Esophagus squamous epithelium (tissue), 4 donors: ENCODE results near the gene CAMK4.

ENCODE experiments used
- CTCF ChIP-seq, 6 experiments: fragments of 450-650 bp in 4 of 6; fragments of 200-600 bp in 2 of 6; sonication (generic) in 2 of 6; IDR thresholded peaks; one replicate each; pipeline ENCODE4 v1.5.1; 2016 to 2019; ENCODE audit warnings: antibody characterized with exemption in 6 of 6, mild to moderate bottlenecking in 4 of 6, moderate library complexity in 4 of 6
- POLR2A ChIP-seq, 4 donors: fragments of 450-650 bp; IDR thresholded peaks; one replicate each; pipeline ENCODE4 v1.6.1; 2017; ENCODE audit warnings: antibody characterized with exemption in 4 of 4, mild to moderate bottlenecking in 4 of 4, moderate library complexity in 3 of 4

DNA sequence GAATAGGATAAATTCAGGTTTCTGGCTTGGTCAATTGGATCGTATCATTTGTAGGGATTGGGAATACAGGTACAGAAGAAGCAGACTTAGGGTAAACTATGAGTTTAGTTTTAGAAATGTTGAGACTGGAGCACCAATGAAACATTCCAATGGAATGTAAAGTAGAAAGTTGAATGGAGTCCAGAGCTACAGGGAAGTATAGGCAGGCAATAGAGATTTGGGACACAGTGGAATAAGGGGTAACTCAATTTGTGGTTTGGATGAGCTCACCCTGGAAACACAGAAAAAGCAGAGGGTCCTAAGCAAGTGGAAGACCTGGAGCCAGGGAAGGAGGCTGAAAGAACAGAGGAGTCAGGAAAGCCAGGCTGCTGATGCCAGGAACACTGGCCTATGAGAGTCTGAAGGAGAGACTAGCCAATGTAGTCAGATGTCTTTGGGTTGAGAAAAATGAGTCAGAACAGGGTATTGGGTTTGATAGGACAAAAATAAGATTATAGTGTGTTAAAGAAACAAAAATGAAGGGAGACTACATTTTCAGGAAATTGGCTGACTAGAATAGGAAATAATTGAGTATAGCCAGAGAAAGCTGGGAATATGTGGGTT lies 215.4 kb downstream of the CAMK4 start:
- no peak for TF ChIP-seq CTCF (IDR thresholded peaks at IDR 0.05)
- TF ChIP-seq POLR2A (IDR thresholded peaks at IDR 0.05) = no peak
